ENCODE data around the gene DNAJA1.

DNAJA1 gene

DNA sequence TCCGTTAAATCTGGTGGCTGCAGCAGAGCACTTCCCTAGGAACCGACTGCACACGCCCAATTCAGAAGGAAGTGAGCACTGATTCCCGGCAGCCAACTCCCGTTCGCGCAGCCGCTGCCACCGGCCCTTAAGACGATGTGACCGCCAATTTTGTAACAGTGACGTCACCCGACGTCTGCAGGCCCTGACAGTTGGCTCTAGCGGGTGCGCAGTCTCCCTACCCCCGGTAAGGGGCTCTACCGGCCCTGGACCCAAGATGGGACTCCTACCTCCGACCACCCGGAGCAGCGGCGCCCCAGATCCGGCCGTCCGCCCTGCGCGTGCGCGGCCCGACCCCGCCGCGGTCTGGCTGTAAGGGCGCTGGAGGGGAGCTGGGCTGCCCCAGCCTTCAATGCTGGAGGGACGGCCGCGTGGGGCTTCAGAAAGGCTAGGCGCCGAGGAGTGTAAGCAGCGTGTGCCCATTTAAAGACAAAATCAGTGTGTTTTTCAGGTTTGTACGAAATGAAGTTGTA is 19.1 kb downstream of the DNAJA1 start:
- Mint-ChIP-seq H3K36me3 (ENCODE audit: low read depth) (peaks cover 50% of the 10 kb centered on the region), H3K9me3 (no peaks in the 10 kb centered on the region), H3K27ac (peak overlapping the region; percentile 67), H3K4me1 (ENCODE audit: low read depth) (peaks cover 20% of the 10 kb centered on the region), H3K4me3 (peak overlapping the region; percentile 80), H3K27me3 (no peaks in the 10 kb centered on the region)

GRCh38 chr9:33044677-33045282 is 19.7 kb downstream of the DNAJA1 start:
- Mint-ChIP-seq H3K27me3 (no peaks in the 10 kb centered on the region), H3K4me1 (ENCODE audit: low read depth) (peaks cover 26% of the 10 kb centered on the region), H3K9me3 (no peaks in the 10 kb centered on the region), H3K4me3 (peak overlapping the region; percentile 80), H3K36me3 (ENCODE audit: low read depth) (peaks cover 51% of the 10 kb centered on the region), H3K27ac (peak overlapping the region; percentile 32)

DNA sequence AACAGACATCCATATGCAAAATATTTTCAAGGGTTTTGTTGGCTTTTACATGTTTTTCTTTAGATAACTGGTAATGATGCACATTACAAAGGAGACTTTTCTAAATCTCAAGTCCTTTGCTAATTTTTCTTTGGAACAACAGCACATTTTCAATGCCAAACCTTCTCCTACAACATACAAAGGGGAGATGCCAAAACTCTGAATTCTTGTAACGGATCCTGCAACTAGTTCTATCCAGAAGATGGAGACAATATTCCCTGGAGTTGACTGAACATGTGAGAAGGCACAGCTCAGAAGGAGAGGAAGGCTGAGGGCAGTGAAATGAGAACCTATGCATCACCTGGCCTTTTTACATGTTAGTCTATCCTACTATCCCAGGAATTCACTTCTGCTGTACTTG is 21.0 kb downstream of the DNAJA1 start:
- Mint-ChIP-seq H3K27me3 (no peaks in the 10 kb centered on the region), H3K4me1 (ENCODE audit: low read depth) (peaks cover 32% of the 10 kb centered on the region), H3K4me3 (no peak overlapping the region), H3K36me3 (ENCODE audit: low read depth) (peaks cover 52% of the 10 kb centered on the region), H3K27ac (no peak overlapping the region), H3K9me3 (no peaks in the 10 kb centered on the region)

GRCh38 chr9:33048054-33048465 is 23.0 kb downstream of the DNAJA1 start:
- no peak overlapping the region for H3K4me3 Mint-ChIP-seq
- peaks cover 67% of the 10 kb centered on the region for H3K36me3 Mint-ChIP-seq (ENCODE audit: low read depth)
- peaks cover 38% of the 10 kb centered on the region for H3K4me1 Mint-ChIP-seq (ENCODE audit: low read depth)
- no peak overlapping the region for H3K27ac Mint-ChIP-seq
- no peaks in the 10 kb centered on the region for H3K27me3 Mint-ChIP-seq
- H3K9me3 Mint-ChIP-seq: no peaks in the 10 kb centered on the region

DNA sequence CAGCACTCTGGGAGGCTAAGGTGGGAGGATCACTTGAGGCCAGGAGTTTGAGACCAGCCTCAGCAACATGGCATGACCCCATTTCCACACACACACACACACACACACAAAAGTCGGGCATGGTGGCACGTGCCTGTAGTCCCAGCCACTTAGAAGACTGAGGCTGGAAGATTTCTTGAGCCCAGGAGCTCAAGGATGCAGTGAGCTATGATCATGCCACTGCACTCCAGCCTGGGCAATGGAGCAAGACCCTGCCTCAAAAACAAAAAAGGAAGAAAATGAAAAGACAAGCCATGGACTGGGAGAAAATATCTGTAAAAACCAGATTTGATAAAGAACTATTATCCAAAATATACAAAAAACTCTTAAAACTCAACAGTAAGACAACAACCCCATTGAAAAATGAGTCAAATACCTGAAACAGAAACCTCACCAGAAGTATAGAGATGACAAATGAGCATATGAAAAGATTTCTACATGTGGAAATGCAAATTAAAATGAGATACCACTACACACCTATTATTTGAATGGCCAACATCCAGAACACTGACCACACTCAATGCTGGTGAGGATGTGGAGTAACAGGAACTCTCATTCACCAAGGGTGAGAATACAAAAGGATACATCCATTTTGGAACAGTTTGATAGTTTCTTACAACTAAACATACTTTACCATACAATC is 24.7 kb downstream of the DNAJA1 start:
- H3K36me3 Mint-ChIP-seq (ENCODE audit: low read depth): peaks cover 71% of the 10 kb centered on the region

GRCh38 chr9:33051144-33051543 is 26.1 kb downstream of the DNAJA1 start:
- Mint-ChIP-seq H3K27me3 (no peaks in the 10 kb centered on the region), H3K36me3 (ENCODE audit: low read depth) (peaks cover 72% of the 10 kb centered on the region), H3K9me3 (no peaks in the 10 kb centered on the region), H3K4me1 (ENCODE audit: low read depth) (peaks cover 20% of the 10 kb centered on the region), H3K4me3 (no peak overlapping the region), H3K27ac (no peak overlapping the region)

More for the DNA sequence above, 24.7 kb downstream of the DNAJA1 start:
- H3K27me3 Mint-ChIP-seq: no peaks in the 10 kb centered on the region
- no peak overlapping the region for H3K4me3 Mint-ChIP-seq
- H3K4me1 Mint-ChIP-seq (ENCODE audit: low read depth): peaks cover 24% of the 10 kb centered on the region
- H3K27ac Mint-ChIP-seq: peak overlapping the region; percentile 32
- H3K9me3 Mint-ChIP-seq: no peaks in the 10 kb centered on the region

- H3K4me1 Mint-ChIP-seq (ENCODE audit: low read depth): peaks cover 10% of the 10 kb centered on the region
- H3K27ac Mint-ChIP-seq: peak overlapping the region; percentile 24
- peaks cover 66% of the 10 kb centered on the region for H3K36me3 Mint-ChIP-seq (ENCODE audit: low read depth)
- H3K9me3 Mint-ChIP-seq: no peaks in the 10 kb centered on the region
- no peaks in the 10 kb centered on the region for H3K27me3 Mint-ChIP-seq
- H3K4me3 Mint-ChIP-seq: no peak overlapping the region
These were observed 40.3 kb downstream of the DNAJA1 start for GRCh38 chr9:33065157-33066076.

DNA sequence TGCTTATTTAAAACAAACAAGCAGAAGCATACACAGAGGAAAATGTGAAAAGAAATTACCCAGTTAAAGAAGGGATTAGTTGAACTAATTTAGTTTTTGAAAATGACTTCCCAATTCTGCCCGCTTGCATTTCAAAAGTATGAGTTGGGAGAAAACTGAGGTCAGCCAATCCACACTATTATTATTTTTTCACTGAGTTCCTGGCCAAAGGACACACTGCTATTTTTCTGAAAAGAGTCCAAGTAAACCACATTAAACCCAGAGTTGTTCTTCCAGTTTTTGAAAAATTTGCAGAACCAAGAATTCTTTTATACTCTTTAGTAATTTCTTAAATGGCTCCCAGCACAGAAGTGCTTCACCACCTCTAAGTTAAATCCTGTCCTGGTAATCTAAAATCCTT is 43.9 kb downstream of the DNAJA1 start:
- no peak overlapping the region for H3K4me3 Mint-ChIP-seq
- H3K4me1 Mint-ChIP-seq (ENCODE audit: low read depth): peaks cover 32% of the 10 kb centered on the region
- H3K27me3 Mint-ChIP-seq: no peaks in the 10 kb centered on the region
- peaks cover 70% of the 10 kb centered on the region for H3K36me3 Mint-ChIP-seq (ENCODE audit: low read depth)
- no peaks in the 10 kb centered on the region for H3K9me3 Mint-ChIP-seq
- no peak overlapping the region for H3K27ac Mint-ChIP-seq

GRCh38 chr9:33076046-33077004 is 51.3 kb downstream of the DNAJA1 start, which contains the start of gene SMU1:
TSS of gene SMU1 (minus strand) at chr9:33076674. CDS start at chr9:33076608, 66 bp downstream.
- no peaks in the 10 kb centered on the region for H3K9me3 Mint-ChIP-seq
- H3K27me3 Mint-ChIP-seq: no peaks in the 10 kb centered on the region
- H3K36me3 Mint-ChIP-seq (ENCODE audit: low read depth): peaks cover 30% of the 10 kb centered on the region
- peak within 1 kb of the TSS; percentile 99 for H3K4me3 Mint-ChIP-seq
- peak within 1 kb of the TSS; percentile 99 for H3K27ac Mint-ChIP-seq
- peaks cover 46% of the 10 kb centered on the region for H3K4me1 Mint-ChIP-seq (ENCODE audit: low read depth)

DNA sequence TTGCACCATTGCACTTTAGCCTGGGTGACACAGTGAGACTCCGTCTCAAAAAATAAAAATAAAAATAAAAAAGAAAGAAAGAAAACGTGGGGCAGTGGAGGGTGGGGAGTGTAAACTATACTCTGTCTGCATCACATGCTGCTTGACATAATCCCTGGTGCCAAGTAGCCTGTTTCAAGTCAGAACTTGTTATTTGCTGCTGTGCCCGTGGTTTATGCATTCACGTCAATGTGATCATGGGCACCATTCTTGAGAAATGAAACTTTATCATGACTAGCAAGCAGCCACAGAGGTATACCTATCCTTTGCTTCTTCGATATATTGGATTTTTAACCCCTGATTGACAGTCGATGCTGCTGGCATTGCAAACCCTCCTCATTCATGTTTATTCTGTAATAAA is 55.5 kb downstream of the DNAJA1 start:
- H3K4me1 Mint-ChIP-seq (ENCODE audit: low read depth): peaks cover 24% of the 10 kb centered on the region
- H3K36me3 Mint-ChIP-seq (ENCODE audit: low read depth): peaks cover under 1% of the 10 kb centered on the region
- no peaks in the 10 kb centered on the region for H3K9me3 Mint-ChIP-seq
- no peak overlapping the region for H3K4me3 Mint-ChIP-seq
- H3K27me3 Mint-ChIP-seq: no peaks in the 10 kb centered on the region
- no peak overlapping the region for H3K27ac Mint-ChIP-seq

DNA sequence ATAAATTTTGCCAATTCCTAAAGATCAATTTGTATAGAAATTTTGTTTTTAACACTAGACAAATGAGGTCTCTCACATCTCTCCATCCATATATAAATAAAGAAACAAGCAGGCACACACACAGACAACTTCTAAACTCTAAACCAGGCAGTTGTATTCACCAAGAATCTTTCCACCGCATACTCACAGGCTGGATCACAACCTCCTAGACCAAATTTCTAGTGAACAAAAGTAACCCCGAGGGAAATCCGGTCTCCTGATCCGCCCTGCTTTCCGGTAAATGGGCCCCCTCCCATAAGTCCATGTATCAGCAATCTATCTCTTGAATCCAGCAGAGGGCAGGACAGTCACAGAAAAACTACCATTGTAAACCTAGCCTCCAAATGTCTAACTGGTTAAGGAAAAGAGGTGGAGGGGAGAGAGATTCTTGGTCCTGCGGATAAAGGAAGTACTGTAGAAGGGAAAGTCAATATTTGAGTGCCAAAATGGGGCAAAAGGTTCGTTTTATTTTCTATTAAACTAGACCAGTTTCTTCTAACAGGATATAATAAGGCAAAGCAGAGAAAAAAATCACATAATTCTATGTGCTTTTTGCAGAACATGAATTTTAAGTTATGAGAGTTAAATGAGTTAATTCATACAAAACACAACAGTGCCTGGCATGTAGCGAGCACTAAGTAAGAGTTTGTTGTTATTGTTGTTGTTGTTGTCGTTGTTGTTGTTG is 56.2 kb downstream of the DNAJA1 start:
- H3K4me1 Mint-ChIP-seq (ENCODE audit: low read depth): peaks cover 18% of the 10 kb centered on the region
- H3K27me3 Mint-ChIP-seq: no peaks in the 10 kb centered on the region
- H3K9me3 Mint-ChIP-seq: no peaks in the 10 kb centered on the region
- no peaks in the 10 kb centered on the region for H3K36me3 Mint-ChIP-seq (ENCODE audit: low read depth)
- no peak overlapping the region for H3K27ac Mint-ChIP-seq
- no peak overlapping the region for H3K4me3 Mint-ChIP-seq

DNA sequence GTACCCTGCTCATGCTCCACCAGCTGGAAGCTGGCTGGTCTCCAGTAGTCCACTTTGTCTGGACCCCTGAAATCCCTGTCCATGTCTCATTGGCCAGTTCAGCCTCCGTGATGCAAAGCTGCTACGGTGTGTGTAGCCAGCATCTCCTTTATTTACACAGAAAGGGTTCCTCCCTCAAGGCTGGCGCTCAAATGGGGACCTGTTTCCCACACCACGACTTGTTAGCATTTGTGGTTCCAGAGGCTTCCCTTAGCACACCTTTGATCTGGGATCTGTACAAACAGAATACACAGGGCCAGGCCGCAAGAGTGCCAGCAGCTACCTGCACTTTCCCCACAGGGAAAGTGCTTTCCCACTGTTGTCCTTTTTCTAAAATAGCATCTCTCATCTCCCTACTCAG is 57.1 kb downstream of the DNAJA1 start:
- Mint-ChIP-seq H3K27ac (peak overlapping the region; percentile 78), H3K4me3 (peak overlapping the region; percentile 53), H3K4me1 (ENCODE audit: low read depth) (peaks cover 12% of the 10 kb centered on the region), H3K36me3 (ENCODE audit: low read depth) (no peaks in the 10 kb centered on the region), H3K27me3 (no peaks in the 10 kb centered on the region), H3K9me3 (no peaks in the 10 kb centered on the region)

DNA sequence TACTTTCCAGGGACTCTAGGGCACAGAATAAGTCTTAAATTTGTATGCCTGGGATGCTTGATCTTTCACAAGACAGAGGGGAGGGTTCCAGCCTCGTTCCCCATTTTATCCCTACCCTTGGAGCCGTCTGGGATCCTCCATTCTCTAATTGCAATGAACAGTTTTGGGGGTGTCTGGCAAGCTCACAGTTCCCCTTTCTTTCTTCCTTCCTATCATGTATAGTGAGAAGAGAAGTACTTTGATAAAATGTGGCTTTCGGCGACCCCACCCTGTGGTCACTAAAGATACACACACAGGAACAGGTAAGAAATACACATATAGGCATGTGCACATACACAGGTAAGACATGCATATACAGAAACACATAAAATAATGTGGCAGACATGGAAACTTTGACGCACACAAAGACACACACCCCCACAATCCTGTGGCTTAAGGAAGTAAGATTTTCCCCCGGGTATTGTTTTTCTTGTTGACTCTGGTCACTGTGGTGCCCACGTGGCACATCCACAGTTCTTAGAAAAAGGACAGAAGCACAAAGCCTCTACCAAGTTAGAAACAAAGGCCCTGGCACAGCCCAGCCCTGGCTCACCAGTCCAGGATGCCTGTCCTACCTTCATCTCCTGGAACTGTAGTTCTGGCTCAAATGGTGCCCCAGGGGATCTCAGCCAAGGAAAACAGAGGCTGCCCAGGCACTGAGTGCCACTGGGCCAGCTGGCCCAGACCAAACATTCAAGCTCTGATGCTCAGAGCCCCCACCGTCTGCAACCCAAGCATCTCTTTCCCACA is 57.7 kb downstream of the DNAJA1 start:
- peak overlapping the region; percentile 78 for H3K27ac Mint-ChIP-seq
- peaks cover 9% of the 10 kb centered on the region for H3K4me1 Mint-ChIP-seq (ENCODE audit: low read depth)
- no peaks in the 10 kb centered on the region for H3K9me3 Mint-ChIP-seq
- H3K36me3 Mint-ChIP-seq (ENCODE audit: low read depth): no peaks in the 10 kb centered on the region
- H3K27me3 Mint-ChIP-seq: no peaks in the 10 kb centered on the region
- H3K4me3 Mint-ChIP-seq: peak overlapping the region; percentile 53

Data from stimulated activated naive CD8-positive, alpha-beta T cell treated with anti-CD3 and anti-CD28 coated beads, Interleukin-15, Interleukin-2, amounts not matched to agents 100 ng/mL and 50 ng/mL, for 24 hours (primary cell).